ENCODE measurements around the gene CLASP2.
A peak's percentile ranks its signal among the peaks of the same experiment; 100 is the strongest.
"Not testable (repeated sequence)": the region's sequence is repeated elsewhere in the genome, so short reads cannot be mapped to it uniquely, and the experiment has no call there.

CLASP2 gene

DNA sequence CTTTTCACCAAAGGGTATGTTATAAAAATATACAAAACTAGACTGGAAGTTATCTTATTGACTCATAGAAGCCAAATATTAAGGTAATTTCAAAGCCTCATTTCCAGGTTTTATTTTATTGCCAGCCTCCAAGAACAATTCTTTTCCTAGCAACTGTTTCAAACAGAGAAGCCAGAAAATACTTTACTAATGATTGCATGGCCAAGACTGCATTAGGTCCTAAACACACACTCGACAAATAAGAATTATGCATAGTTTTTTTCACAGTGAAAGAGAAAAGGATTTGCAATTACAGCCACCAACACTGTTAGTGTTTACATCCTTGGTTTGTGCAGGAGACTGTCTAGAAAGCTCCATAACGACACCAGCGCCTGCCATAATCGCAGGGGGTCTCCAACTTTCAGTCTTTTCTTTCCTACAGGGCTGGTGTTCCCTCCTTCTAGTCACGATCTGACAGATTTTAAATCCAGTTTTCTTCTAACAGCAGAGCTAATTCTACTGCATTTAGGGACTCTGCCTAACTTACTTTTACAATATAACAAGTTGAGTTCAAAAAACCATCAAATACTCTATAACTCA lies 58.1 kb downstream of the CLASP2 start:
- Histone ChIP-seq H3K4me3 (peak overlapping the region; percentile 61), H3K9me3 (no peaks in the 10 kb centered on the region), H3K36me3 (no peaks in the 10 kb centered on the region), H3K9ac (peak overlapping the region; percentile 71; the same call in 1 of the 2 replicates), H3K27me3 (no peaks in the 10 kb centered on the region), H4K20me1 (no peaks in the 10 kb centered on the region), H3K4me2 (peak overlapping the region; percentile 72), H3K27ac (peak overlapping the region; percentile 79), H3K4me1 (peaks cover 25% of the 10 kb centered on the region)
- TF ChIP-seq Cebpa-rat (IDR thresholded peaks at IDR 0.05) = no peak

DNA sequence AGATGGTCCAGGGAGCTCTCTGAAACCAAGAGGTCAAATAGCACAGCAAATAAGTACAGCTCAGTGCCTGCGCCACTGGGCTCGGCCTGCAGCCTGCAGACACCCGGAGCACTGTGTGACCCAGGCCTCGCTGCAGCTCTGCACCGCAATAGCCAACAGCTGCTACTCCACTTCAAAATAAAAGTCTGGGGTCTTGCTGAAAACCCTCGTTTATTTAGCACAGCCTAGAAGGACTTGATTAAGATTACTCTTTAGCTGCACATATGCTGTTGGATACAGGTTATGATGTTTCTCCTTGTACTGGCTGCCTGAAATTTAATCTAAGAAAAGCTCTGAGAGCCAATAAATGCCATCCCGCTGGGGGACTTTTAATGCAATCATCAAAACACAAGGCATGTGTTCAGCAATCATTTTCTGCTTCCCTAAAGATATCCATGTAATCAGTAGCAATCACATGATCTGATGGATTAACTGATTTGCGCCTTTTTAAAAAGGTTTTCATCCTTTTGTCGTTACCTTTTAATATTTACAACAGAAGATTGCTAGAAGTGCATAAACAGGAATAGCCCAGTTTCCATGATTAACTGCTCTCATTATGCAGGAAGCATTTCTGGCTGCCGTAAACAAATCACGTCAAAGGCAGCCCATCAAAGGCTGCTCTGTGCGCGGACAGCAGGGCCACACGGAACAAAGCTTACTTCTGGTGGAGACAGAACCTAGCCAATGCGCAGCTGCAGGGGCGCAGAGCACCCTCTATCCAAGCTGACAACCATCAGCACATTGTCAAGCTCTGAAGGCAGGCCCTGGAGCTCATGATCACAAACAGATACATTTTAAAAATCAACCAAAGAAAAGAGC lies 58.8 kb downstream of the CLASP2 start:
- Histone ChIP-seq H3K4me1 (peaks cover 25% of the 10 kb centered on the region), H3K4me2 (peak overlapping the region; percentile 72), H3K9me3 (no peaks in the 10 kb centered on the region), H3K9ac (peak overlapping the region; percentile 71), H3K27ac (peak overlapping the region; percentile 79), H4K20me1 (no peaks in the 10 kb centered on the region), H3K4me3 (peak overlapping the region; percentile 61), H3K27me3 (no peaks in the 10 kb centered on the region), H3K36me3 (no peaks in the 10 kb centered on the region)
- no peak for TF ChIP-seq Cebpa-rat (IDR thresholded peaks at IDR 0.05)

DNA sequence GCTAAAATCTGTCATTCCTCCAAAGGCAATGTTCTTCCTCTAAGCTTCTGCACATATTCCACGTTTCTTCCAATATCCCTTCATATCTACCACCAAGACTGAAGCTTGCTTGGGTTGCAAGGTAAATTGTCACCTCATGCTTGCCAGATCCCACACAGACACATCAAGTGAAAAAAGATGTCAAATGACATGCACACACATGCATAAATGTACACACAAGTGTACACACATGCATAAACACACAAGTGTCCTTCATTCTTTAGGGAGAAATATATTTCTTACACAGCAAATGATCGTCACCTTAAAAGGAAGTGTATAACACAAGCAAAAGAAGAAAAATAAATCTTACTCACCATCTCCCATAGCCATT lies 59.4 kb downstream of the CLASP2 start:
- Histone ChIP-seq H3K27me3 (no peaks in the 10 kb centered on the region), H3K4me1 (peaks cover 25% of the 10 kb centered on the region), H3K4me2 (peak overlapping the region; percentile 72), H4K20me1 (no peaks in the 10 kb centered on the region), H3K36me3 (no peaks in the 10 kb centered on the region), H3K27ac (peak overlapping the region; percentile 79; the same call in 1 of the 2 replicates), H3K9me3 (no peaks in the 10 kb centered on the region), H3K9ac (peak overlapping the region; percentile 71), H3K4me3 (peak overlapping the region; percentile 61)
- TF ChIP-seq Cebpa-rat (IDR thresholded peaks at IDR 0.05) = no peak

DNA sequence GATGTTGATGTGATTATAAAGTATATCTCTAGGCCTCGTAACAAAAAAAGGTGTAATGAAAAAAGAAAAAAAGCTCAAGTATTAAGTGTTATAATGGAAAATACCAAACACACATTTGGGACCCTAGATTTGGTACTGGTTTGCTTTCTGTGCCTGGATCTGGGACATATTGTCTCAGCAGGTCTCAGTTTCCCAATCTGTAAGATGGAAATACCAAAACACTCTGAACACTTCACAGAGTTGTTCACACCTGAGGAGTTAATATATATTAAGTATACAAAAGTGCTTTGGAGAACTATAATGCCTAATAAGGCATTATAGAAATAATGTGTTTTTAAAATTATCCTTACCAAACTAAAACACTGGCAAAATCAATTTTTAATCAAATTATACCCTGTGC lies 60.0 kb downstream of the CLASP2 start:
- Histone ChIP-seq H3K27ac (no peak overlapping the region), H3K4me1 (peaks cover 25% of the 10 kb centered on the region), H3K36me3 (no peaks in the 10 kb centered on the region), H3K9me3 (no peaks in the 10 kb centered on the region), H4K20me1 (no peaks in the 10 kb centered on the region), H3K9ac (no peak overlapping the region; the same call in 1 of the 2 replicates), H3K27me3 (no peaks in the 10 kb centered on the region), H3K4me2 (peak overlapping the region; percentile 72), H3K4me3 (peak overlapping the region; percentile 61; the same call in 1 of the 2 replicates)
- no peak for TF ChIP-seq Cebpa-rat (IDR thresholded peaks at IDR 0.05)

DNA sequence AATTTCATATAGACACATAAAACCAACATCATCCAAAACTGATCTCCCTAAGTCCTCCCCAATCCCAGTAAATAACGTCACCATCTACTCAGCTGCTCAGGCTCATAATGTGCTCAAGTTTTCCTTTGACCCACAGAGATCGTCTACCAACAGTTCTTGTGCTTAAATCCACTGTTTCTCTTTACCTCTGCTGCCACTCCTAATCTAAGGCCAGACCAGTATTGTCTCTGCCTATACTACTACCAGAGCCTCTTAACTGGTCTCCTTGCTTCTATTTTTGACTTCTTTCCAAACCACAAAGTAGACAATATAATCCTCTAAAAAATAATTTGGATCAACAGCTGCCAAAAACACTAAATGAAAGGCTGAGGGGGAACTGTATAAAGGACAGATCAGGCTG lies 65.3 kb downstream of the CLASP2 start:
- TF ChIP-seq Cebpa-rat (IDR thresholded peaks at IDR 0.05) = no peak
- no peak overlapping the region for H3K9ac ChIP-seq
- H3K36me3 ChIP-seq = no peaks in the 10 kb centered on the region
- H3K9me3 ChIP-seq = no peaks in the 10 kb centered on the region
- no peak overlapping the region for H3K27ac ChIP-seq
- no peaks in the 10 kb centered on the region; the same call in 1 of the 2 replicates for H4K20me1 ChIP-seq
- H3K4me2 ChIP-seq = no peak overlapping the region
- no peaks in the 10 kb centered on the region for H3K27me3 ChIP-seq
- no peak overlapping the region for H3K4me3 ChIP-seq
- H3K4me1 ChIP-seq = peaks cover 3% of the 10 kb centered on the region

DNA sequence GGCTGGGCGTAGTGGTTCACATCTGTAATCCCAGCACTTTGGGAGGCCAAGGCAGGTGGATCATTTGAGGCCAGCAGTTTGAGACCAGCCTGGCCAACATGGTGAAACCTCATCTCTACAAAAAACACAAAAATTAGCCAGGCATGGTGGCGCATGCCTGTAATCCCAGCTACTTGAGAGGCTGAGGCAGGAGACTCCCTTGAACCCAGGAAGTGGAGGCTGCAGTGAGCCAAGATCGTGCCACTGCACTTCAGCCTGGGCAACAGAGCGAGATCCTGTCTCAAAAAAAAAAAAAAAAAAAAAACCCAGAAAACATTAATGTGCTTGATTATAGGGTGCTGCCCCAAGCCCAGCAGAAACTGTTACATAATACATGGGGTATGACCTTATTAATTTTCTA lies 67.0 kb downstream of the CLASP2 start:
- H3K27me3 ChIP-seq, H3K9me3 ChIP-seq, H4K20me1 ChIP-seq, H3K36me3 ChIP-seq, H3K9ac ChIP-seq, H3K4me1 ChIP-seq, H3K27ac ChIP-seq, H3K4me3 ChIP-seq, H3K4me2 ChIP-seq: not testable (repeated sequence)

DNA sequence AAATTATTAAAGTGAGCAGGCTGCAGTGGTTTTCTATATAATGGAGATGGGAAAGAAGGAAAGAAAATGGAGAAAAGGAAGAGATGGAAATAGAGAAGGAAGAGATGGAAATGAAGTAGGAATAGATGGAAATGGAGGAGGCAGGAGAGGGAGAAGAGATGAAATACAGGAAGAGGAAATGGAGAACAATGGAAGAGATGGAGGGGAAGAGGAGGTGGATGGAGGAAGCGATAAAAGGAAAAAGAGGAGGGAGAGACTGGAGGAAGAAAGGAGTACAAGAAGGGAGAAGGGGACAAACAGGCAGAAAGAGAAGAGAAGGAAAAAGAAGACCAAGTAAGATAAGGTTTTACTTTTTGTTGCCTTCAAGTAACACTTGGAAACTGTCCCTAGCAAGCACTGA lies 67.6 kb downstream of the CLASP2 start:
- H3K4me3 ChIP-seq = no peak overlapping the region
- H3K27ac ChIP-seq = no peak overlapping the region
- H3K9me3 ChIP-seq = no peaks in the 10 kb centered on the region
- no peaks in the 10 kb centered on the region for H3K27me3 ChIP-seq
- no peak overlapping the region for H3K4me2 ChIP-seq
- no peak overlapping the region for H3K9ac ChIP-seq
- H4K20me1 ChIP-seq = no peaks in the 10 kb centered on the region; the same call in 1 of the 2 replicates
- no peak for TF ChIP-seq Cebpa-rat (IDR thresholded peaks at IDR 0.05)
- no peaks in the 10 kb centered on the region for H3K4me1 ChIP-seq
- no peaks in the 10 kb centered on the region for H3K36me3 ChIP-seq

DNA sequence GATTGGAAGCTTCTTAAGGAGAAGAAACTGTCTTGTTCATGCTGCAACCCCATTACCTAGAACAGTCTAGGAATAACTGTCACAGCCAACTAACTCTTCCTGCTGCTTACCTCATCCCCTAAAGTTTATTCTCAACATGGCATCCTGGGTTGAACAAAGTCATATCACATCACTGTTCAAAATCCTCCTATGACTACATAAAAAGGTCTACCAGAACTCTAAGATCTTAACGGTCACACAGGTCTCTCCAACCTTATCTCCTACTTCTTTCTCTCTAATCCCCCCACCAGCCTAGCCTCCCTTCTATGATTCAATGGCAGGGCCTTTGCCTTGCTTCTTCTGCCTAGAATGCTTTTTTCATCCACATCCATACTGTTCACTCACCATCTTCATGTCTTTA lies 69.3 kb downstream of the CLASP2 start:
- no peak for TF ChIP-seq Cebpa-rat (IDR thresholded peaks at IDR 0.05)
- Histone ChIP-seq H3K27me3 (no peaks in the 10 kb centered on the region), H3K9me3 (no peaks in the 10 kb centered on the region), H3K4me1 (no peaks in the 10 kb centered on the region), H3K36me3 (peaks cover 4% of the 10 kb centered on the region), H3K27ac (no peak overlapping the region), H3K4me3 (no peak overlapping the region), H3K9ac (no peak overlapping the region), H3K4me2 (no peak overlapping the region), H4K20me1 (no peaks in the 10 kb centered on the region; the same call in 1 of the 2 replicates)

DNA sequence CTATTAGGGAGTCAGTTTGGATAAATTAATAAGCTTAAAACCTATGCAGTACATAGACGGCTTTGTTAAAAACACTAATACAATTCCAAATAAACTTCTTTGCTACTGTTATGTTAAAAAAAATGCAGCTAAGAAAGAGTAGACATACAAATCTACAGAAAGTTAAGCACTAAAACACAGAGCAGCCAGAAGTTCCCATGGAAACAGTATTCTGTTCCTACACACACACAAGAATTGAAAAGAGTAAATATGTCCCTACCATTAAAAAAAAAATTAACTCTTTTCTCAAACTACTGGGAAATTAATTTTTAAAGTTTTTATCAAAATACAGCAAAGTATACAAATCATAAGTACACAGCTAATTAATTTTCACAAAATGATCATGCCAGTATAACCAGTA lies 71.6 kb downstream of the CLASP2 start:
- H3K27ac ChIP-seq = no peak overlapping the region
- no peak overlapping the region for H3K9ac ChIP-seq
- no peaks in the 10 kb centered on the region; the same call in 1 of the 2 replicates for H4K20me1 ChIP-seq
- no peaks in the 10 kb centered on the region for H3K4me1 ChIP-seq
- no peaks in the 10 kb centered on the region for H3K27me3 ChIP-seq
- TF ChIP-seq Cebpa-rat (IDR thresholded peaks at IDR 0.05) = no peak
- peaks cover 4% of the 10 kb centered on the region for H3K36me3 ChIP-seq
- no peaks in the 10 kb centered on the region for H3K9me3 ChIP-seq
- H3K4me2 ChIP-seq = no peak overlapping the region
- no peak overlapping the region for H3K4me3 ChIP-seq

DNA sequence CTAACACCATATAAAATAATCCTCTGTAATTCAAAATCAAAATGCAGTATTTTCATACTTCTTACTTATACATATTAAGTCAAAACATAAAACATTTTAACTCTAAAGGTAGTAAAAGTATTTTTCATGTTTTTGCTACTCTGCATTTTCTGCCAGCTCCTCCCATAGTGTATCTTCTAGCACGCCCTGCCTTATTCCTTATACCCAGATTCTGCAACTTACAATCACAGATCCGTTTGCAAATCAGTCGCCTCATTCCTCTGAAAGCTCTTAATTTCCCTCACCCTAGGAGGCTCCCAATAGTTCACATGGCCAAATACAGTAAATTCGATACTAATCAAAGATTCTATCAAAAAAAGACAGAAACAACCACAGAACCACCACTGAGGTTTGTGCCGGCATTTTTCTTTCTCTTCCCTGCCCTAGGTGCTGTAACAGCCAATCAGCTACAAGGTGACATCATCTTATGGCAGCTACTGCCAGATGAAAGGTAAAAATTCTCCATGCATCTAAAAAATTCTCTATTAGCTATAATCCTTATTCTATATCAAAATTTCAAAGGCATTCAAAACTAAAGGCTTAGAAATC lies 72.9 kb downstream of the CLASP2 start:
- no peak overlapping the region for H3K4me3 ChIP-seq
- H3K4me1 ChIP-seq = no peaks in the 10 kb centered on the region
- peaks cover 4% of the 10 kb centered on the region for H3K36me3 ChIP-seq
- H4K20me1 ChIP-seq = no peaks in the 10 kb centered on the region
- H3K4me2 ChIP-seq = no peak overlapping the region
- TF ChIP-seq Cebpa-rat (IDR thresholded peaks at IDR 0.05) = no peak
- H3K9me3 ChIP-seq = no peaks in the 10 kb centered on the region
- no peak overlapping the region for H3K27ac ChIP-seq
- no peak overlapping the region for H3K9ac ChIP-seq
- H3K27me3 ChIP-seq = no peaks in the 10 kb centered on the region
